ENCODE results near the gene TRIM66.

- TF ChIP-seq, protein P1, sequence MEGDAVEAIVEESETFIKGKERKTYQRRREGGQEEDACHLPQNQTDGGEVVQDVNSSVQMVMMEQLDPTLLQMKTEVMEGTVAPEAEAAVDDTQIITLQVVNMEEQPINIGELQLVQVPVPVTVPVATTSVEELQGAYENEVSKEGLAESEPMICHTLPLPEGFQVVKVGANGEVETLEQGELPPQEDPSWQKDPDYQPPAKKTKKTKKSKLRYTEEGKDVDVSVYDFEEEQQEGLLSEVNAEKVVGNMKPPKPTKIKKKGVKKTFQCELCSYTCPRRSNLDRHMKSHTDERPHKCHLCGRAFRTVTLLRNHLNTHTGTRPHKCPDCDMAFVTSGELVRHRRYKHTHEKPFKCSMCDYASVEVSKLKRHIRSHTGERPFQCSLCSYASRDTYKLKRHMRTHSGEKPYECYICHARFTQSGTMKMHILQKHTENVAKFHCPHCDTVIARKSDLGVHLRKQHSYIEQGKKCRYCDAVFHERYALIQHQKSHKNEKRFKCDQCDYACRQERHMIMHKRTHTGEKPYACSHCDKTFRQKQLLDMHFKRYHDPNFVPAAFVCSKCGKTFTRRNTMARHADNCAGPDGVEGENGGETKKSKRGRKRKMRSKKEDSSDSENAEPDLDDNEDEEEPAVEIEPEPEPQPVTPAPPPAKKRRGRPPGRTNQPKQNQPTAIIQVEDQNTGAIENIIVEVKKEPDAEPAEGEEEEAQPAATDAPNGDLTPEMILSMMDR (IDR thresholded peaks at IDR 0.05): no peak
- TF ChIP-seq EP300 (IDR thresholded peaks at IDR 0.05): no peak
Observed at GRCh38 chr11:8613036-8613435, 69.4 kb downstream of the TRIM66 start.
